ENCODE data around the gene MCC.

The MCC gene

GRCh38 chr5:113331209-113331551, 157.1 kb downstream of the MCC start (continued):
- TF ChIP-seq, protein P1, sequence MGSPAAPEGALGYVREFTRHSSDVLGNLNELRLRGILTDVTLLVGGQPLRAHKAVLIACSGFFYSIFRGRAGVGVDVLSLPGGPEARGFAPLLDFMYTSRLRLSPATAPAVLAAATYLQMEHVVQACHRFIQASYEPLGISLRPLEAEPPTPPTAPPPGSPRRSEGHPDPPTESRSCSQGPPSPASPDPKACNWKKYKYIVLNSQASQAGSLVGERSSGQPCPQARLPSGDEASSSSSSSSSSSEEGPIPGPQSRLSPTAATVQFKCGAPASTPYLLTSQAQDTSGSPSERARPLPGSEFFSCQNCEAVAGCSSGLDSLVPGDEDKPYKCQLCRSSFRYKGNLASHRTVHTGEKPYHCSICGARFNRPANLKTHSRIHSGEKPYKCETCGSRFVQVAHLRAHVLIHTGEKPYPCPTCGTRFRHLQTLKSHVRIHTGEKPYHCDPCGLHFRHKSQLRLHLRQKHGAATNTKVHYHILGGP (tag by site-specific recombination; IDR thresholded peaks at IDR 0.05) = no peak
- TF ChIP-seq, protein P2, sequence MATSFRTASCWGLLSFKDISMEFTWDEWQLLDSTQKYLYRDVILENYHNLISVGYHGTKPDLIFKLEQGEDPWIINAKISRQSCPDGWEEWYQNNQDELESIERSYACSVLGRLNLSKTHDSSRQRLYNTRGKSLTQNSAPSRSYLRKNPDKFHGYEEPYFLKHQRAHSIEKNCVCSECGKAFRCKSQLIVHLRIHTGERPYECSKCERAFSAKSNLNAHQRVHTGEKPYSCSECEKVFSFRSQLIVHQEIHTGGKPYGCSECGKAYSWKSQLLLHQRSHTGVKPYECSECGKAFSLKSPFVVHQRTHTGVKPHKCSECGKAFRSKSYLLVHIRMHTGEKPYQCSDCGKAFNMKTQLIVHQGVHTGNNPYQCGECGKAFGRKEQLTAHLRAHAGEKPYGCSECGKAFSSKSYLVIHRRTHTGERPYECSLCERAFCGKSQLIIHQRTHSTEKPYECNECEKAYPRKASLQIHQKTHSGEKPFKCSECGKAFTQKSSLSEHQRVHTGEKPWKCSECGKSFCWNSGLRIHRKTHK (tag by site-specific recombination; IDR thresholded peaks at IDR 0.05) = no peak
- TF ChIP-seq ZNF341 (tag by site-specific recombination; IDR thresholded peaks at IDR 0.05; ENCODE audit: low read depth) (no peak), SALL2 (tag by site-specific recombination; IDR thresholded peaks at IDR 0.05; ENCODE audit: borderline replicate concordance) (no peak)

DNA sequence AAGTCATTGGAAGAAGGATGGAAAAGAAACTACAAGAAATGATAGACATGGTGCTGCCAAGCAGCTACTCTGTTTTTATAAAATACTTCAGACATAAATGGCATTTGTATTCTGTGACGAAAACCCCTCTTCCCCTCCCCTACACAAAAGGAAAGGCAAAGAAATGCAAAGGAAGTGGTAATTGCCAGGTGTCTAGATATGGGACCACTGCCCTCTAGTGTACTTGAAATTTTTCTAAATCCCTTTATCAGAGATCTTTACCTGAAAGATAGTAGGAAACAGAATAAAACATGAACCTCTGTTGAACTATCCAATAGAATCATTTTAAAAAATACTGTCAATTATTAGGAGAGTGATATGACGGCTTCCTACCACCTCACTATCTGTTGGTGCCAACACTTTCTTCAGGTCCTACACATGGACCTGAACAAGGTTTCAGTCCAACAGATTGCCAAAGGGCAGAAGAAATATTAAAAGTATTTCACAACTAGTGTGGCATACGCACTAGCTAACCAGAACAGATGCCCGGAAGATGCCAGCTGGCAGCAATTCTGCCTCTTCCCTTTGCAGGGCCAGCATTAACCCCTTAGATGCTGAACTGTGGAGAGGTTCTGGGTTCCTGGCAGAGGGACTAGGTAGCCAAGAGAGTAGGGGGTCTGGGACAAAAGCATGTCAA, 157.6 kb downstream of the MCC start:
- Histone ChIP-seq H3K4me1 (ENCODE audit: control insufficient read depth, insufficient read depth, low read length) (no peaks in the 10 kb centered on the region), H3K36me3 (ENCODE audit: control insufficient read depth in 2 of 2, insufficient read depth in 1 of 2, low read length in 2 of 2) (no peaks in the 10 kb centered on the region), H3K9me3 (ENCODE audit: control insufficient read depth, insufficient read depth, low read depth, low read length) (no peaks in the 10 kb centered on the region), H3K4me3 (ENCODE audit: low read depth, low read length) (no peak overlapping the region), H3K27ac (ENCODE audit: extremely low read depth, low read depth, low read length) (no peak overlapping the region)
- TF ChIP-seq ZNF561 (tag by site-specific recombination; IDR thresholded peaks at IDR 0.05; ENCODE audit: borderline replicate concordance) (0 out of 2 replicates have a peak, but pooled peaks have one; percentile 38), ZBTB17 (tag by site-specific recombination; IDR thresholded peaks at IDR 0.05) (no peak), ZNF37A (tag by site-specific recombination; IDR thresholded peaks at IDR 0.05) (no peak), ZBTB44 (tag by site-specific recombination; IDR thresholded peaks at IDR 0.05) (peak; percentile 53; the same call in 1 of the 2 replicates), ZNF654 (tag by site-specific recombination; IDR thresholded peaks at IDR 0.05; ENCODE audit: low read depth) (peak; percentile 78), ZBTB49 (tag by site-specific recombination; IDR thresholded peaks at IDR 0.05; ENCODE audit: low read depth) (no peak)
- TF ChIP-seq, protein P3, sequence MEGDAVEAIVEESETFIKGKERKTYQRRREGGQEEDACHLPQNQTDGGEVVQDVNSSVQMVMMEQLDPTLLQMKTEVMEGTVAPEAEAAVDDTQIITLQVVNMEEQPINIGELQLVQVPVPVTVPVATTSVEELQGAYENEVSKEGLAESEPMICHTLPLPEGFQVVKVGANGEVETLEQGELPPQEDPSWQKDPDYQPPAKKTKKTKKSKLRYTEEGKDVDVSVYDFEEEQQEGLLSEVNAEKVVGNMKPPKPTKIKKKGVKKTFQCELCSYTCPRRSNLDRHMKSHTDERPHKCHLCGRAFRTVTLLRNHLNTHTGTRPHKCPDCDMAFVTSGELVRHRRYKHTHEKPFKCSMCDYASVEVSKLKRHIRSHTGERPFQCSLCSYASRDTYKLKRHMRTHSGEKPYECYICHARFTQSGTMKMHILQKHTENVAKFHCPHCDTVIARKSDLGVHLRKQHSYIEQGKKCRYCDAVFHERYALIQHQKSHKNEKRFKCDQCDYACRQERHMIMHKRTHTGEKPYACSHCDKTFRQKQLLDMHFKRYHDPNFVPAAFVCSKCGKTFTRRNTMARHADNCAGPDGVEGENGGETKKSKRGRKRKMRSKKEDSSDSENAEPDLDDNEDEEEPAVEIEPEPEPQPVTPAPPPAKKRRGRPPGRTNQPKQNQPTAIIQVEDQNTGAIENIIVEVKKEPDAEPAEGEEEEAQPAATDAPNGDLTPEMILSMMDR (tag by site-specific recombination; IDR thresholded peaks at IDR 0.05) = 0 out of 2 replicates have a peak, but pooled peaks have one; percentile 13
- ChIA-PET CTCF (interaction anchor here (0.5 to 2.9 kb wide), 25 partner anchors 9 to 965 kb away, joined by 3 to 41 read pairs (median 4); no protein-coding TSS in a partner anchor), POLR2A (no interaction called here)

DNA sequence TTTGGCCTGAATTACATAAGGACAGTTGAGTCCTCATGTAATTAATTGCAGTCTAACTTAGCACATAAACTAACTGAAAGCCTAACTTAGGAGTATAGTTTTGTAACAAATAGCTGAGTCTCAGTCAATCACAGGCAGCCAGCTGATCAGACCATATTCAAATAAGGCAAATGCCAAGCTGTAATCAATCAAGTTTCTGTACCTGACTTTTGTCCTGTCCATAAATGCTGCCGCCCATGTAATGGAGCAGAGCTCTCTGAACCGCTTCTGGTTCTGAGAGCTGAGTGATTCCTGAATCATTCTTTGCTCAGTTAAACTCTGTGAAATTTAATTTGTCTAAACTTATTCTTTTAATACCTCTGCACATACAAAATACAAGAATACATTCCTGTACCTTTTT, 158.3 kb downstream of the MCC start:
- POLR2A ChIA-PET = no interaction called here
- no peaks in the 10 kb centered on the region for H3K9me3 ChIP-seq (ENCODE audit: control insufficient read depth, insufficient read depth, low read depth, low read length)
- no peak overlapping the region for H3K4me3 ChIP-seq (ENCODE audit: low read depth, low read length)
- no peaks in the 10 kb centered on the region for H3K4me1 ChIP-seq (ENCODE audit: control insufficient read depth, insufficient read depth, low read length)
- no peaks in the 10 kb centered on the region for H3K36me3 ChIP-seq (ENCODE audit: control insufficient read depth in 2 of 2, insufficient read depth in 1 of 2, low read length in 2 of 2)
- CTCF ChIA-PET = interaction anchor here (0.7 to 2.9 kb wide), 21 partner anchors 8 to 544 kb away, joined by 3 to 41 read pairs (median 4); no protein-coding TSS in a partner anchor
- no peak overlapping the region for H3K27ac ChIP-seq (ENCODE audit: extremely low read depth, low read depth, low read length)
- TF ChIP-seq INSM2 (tag by site-specific recombination; IDR thresholded peaks at IDR 0.05) (no peak), ZNF544 (tag by site-specific recombination; IDR thresholded peaks at IDR 0.05) (no peak), MYNN (tag by site-specific recombination; IDR thresholded peaks at IDR 0.05; ENCODE audit: borderline replicate concordance) (no peak)
